B cell (primary cell): ENCODE results near the gene MTCL3.
A peak's percentile ranks its signal among the peaks of the same experiment; 100 is the strongest.

Experiments used
- ATAC-seq: fragments of 200-7000 bp; cut with Tn5 transposase; one replicate; pipeline ENCODE4 v1.10.0; 2021; ENCODE audit warnings: low read depth, mild to moderate bottlenecking, moderate number of reproducible peaks, moderate library complexity
- CTCF ChIA-PET: fragments of 350-600 bp; sonication (Branson Sonifier 250); formaldehyde crosslinking; loops from one replicate; lab custom pipeline; 2021; ENCODE audit warnings: antibody characterized with exemption, inconsistent platforms; lab: Charles Lee
- POLR2A ChIA-PET: fragments of 350-600 bp; sonication (Branson Sonifier 250); formaldehyde crosslinking; loops from one replicate; lab custom pipeline; 2021; ENCODE audit warnings: antibody characterized with exemption; lab: Charles Lee
- DNase-seq: peaks from one replicate; pipeline ENCODE4 v3.0.0; 2013
- H2AFZ ChIP-seq: 2 replicates; pipeline ENCODE4 v1.6.1; 2012; ENCODE audit warnings: mild to moderate bottlenecking, low read depth, low read length; ENCODE audit not compliant: insufficient read depth, poor library complexity, severe bottlenecking
- H3K27ac ChIP-seq, 2 donors: 1 replicate in 1 of 2; 2 replicates in 1 of 2; pipeline ENCODE4 v1.5.1; 2012 to 2013; ENCODE audit warnings: low read length in 2 of 2, mild to moderate bottlenecking in 2 of 2, moderate library complexity in 1 of 2
- H3K27me3 ChIP-seq, 4 experiments: fragments of 200-600 bp in 1 of 4; sonication (generic) in 1 of 4; replicated peaks in 1 of 4; 1 replicate in 2 of 4; 2 replicates in 2 of 4; pipeline versions ENCODE4 v1.6.1 to v1.7.0; 2013 to 2016; ENCODE audit warnings: low read length in 3 of 4, mild to moderate bottlenecking in 2 of 4, mixed read lengths in 1 of 4, moderate library complexity in 1 of 4; ENCODE audit not compliant: insufficient read depth in 4 of 4, control insufficient read depth in 3 of 4; ENCODE audit errors: control extremely low read depth in 1 of 4
- H3K36me3 ChIP-seq, 2 experiments: replicated peaks in 1 of 2; 1 replicate in 1 of 2; 2 replicates in 1 of 2; pipeline versions ENCODE4 v1.6.1 to v1.7.1; 2013; ENCODE audit warnings: low read length in 1 of 2; ENCODE audit not compliant: insufficient read depth in 2 of 2, control insufficient read depth in 1 of 2; ENCODE audit errors: control extremely low read depth in 1 of 2, extremely low read depth in 1 of 2
- H3K4me1 ChIP-seq, 2 donors: fragments of 200-600 bp in 1 of 2; sonication (generic) in 1 of 2; 1 replicate in 1 of 2; 2 replicates in 1 of 2; pipeline versions ENCODE4 v1.5.1 to v1.6.1; 2013 to 2017; ENCODE audit warnings: low read length in 2 of 2; ENCODE audit not compliant: control insufficient read depth in 2 of 2, insufficient read depth in 2 of 2
- H3K4me2 ChIP-seq: replicated peaks from 2 replicates; pipeline ENCODE3; 2012; ENCODE audit warnings: mild to moderate bottlenecking, low read depth, low read length; ENCODE audit not compliant: poor library complexity, severe bottlenecking
- H3K4me3 ChIP-seq, 5 experiments: fragments of 200-600 bp in 1 of 5; sonication (generic) in 1 of 5; 1 replicate in 3 of 5; 2 replicates in 2 of 5; pipeline versions ENCODE4 v1.5.1 to v1.7.0; 2011 to 2016; ENCODE audit warnings: low read length in 4 of 5, mild to moderate bottlenecking in 4 of 5, low read depth in 2 of 5, control low read depth in 1 of 5, moderate library complexity in 1 of 5; ENCODE audit not compliant: insufficient read depth in 1 of 5; ENCODE audit errors: control extremely low read depth in 1 of 5, extremely low read depth in 1 of 5
- H3K79me2 ChIP-seq: fragments of 200-600 bp; sonication (generic); one replicate; pipeline ENCODE4 v1.6.0; 2016; ENCODE audit warnings: low read length; ENCODE audit not compliant: control insufficient read depth, insufficient read depth
- H3K9ac ChIP-seq: fragments of 200-600 bp; sonication (generic); 2 replicates; pipeline ENCODE4 v1.6.1; 2017; ENCODE audit warnings: mild to moderate bottlenecking, low read length, moderate library complexity
- H3K9me3 ChIP-seq, 3 donors: one replicate each; pipeline versions ENCODE4 v1.6.1 to v1.7.1; 2013; ENCODE audit warnings: low read length in 2 of 3; ENCODE audit not compliant: control insufficient read depth in 2 of 3, insufficient read depth in 1 of 3; ENCODE audit errors: control extremely low read depth in 1 of 3
- H4K20me1 ChIP-seq: 2 replicates; pipeline ENCODE4 v1.6.0; 2012; ENCODE audit warnings: mild to moderate bottlenecking, low read length; ENCODE audit not compliant: insufficient read depth, control insufficient read depth, poor library complexity, severe bottlenecking
- H3K27ac Mint-ChIP-seq: one replicate; pipeline ENCODE4 v1.8.0; 2021; ENCODE audit warnings: mixed read lengths
- H3K27me3 Mint-ChIP-seq: one replicate; pipeline ENCODE4 v1.8.0; 2021; ENCODE audit warnings: mixed read lengths
- H3K4me1 Mint-ChIP-seq: one replicate; pipeline ENCODE4 v1.8.0; 2021; ENCODE audit warnings: mixed read lengths
- H3K4me3 Mint-ChIP-seq: one replicate; pipeline ENCODE4 v1.8.0; 2021; ENCODE audit warnings: mixed read lengths
- H3K9me3 Mint-ChIP-seq: one replicate; pipeline ENCODE4 v1.8.0; 2022; ENCODE audit warnings: mixed read lengths; ENCODE audit not compliant: insufficient read depth
- CTCF ChIP-seq: fragments of 200-600 bp; IDR thresholded peaks from one replicate; pipeline ENCODE4 v1.8.0; 2022; ENCODE audit warnings: antibody characterized with exemption, mild to moderate bottlenecking
- EZH2 ChIP-seq: IDR thresholded peaks from 2 replicates; pipeline ENCODE4 v1.6.1; 2012; ENCODE audit warnings: borderline replicate concordance, low read depth, mild to moderate bottlenecking, moderate library complexity, low read length; ENCODE audit not compliant: insufficient read depth, poor library complexity, severe bottlenecking
- WGBS: methylation state at CpG from one replicate; pipeline ENCODE4 v1.1.5; 2013; ENCODE audit warnings: missing lambda C conversion rate; ENCODE audit not compliant: insufficient coverage; 5-methylcytosine and 5-hydroxymethylcytosine counted together
- intact Hi-C: fragments of 100-400 bp; cut with micrococcal nuclease; formaldehyde crosslinking; loops from one replicate; pipeline ENCODE4 v1.10.0; 2022

The MTCL3 gene

DNA sequence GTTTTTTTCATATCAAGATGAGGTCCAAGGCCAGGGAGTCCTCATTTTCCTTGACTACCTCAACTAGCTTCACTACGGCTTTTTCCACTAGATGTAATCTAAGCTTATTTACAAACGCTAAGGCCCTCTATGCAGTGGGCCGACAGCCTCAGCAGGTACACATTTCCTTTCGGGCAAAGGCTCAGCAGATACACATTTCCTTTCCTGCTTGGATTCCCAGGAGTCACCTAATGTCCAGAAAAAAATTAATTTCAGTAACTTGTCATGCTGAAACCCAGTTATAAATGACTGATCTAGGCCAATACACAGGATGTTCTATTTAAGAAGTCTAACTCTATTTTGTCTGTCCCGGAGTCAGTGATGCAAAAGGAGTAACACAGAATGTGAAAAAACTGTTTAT lies 52.7 kb downstream of the MTCL3 start:
- no peak for TF ChIP-seq CTCF
- no peak for TF ChIP-seq EZH2
- Histone ChIP-seq H3K27ac (no peak overlapping the region), H3K79me2 (no peaks in the 10 kb centered on the region), H3K4me3 (no peak overlapping the region), H3K36me3 (no peaks in the 10 kb centered on the region), H3K9ac (no peak overlapping the region), H3K4me2 (no peak overlapping the region), H3K9me3 (no peaks in the 10 kb centered on the region), H2AFZ (no peak overlapping the region), H3K4me1 (no peaks in the 10 kb centered on the region), H4K20me1 (no peaks in the 10 kb centered on the region), H3K27me3 (no peaks in the 10 kb centered on the region)
- 100% methylated on average over 4 of the region's 5 CpGs for WGBS
- Mint-ChIP-seq H3K4me1 (no peaks in the 10 kb centered on the region), H3K9me3 (no peaks in the 10 kb centered on the region), H3K27me3 (no peaks in the 10 kb centered on the region), H3K4me3 (no peak overlapping the region), H3K27ac (no peak overlapping the region)
- ChIA-PET POLR2A (no interaction called here), CTCF (interaction anchor here (0.8 to 6.0 kb wide), 10 partner anchors 10 to 164 kb away, joined by 3 to 43 read pairs (median 4); no protein-coding TSS in a partner anchor)
- intact Hi-C loops: no loop called here
- no peak for DNase-seq
- no peak for ATAC-seq

DNA sequence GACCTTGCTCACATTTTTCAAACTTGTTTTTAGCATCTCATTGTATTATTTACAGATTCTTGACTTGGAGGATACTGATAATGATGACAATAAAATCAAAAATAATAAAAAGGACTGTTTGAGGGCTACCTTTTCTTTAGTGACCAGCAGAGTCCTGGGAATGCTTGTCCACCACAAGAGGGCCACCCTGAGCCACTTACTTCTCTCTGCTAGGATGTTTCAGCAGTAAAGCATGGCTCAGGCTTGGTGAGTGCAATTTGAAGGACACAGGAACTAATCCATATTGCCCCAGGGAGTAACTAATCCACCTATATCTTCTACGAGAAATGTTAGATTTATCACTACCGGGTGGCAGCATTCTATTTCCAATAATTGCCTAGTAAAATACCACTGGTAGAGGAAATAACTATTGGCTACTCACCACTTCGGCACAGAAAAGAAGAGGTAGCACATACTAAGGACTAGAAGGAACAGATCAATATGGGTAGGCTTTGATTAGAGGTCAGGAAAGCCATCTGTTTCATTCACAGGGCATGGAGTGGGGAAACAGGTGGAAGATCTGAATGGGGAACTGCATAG lies 54.2 kb downstream of the MTCL3 start:
- Histone ChIP-seq H3K4me3 (no peak overlapping the region), H3K27ac (no peak overlapping the region), H3K9me3 (no peaks in the 10 kb centered on the region), H4K20me1 (no peaks in the 10 kb centered on the region), H3K36me3 (no peaks in the 10 kb centered on the region), H3K9ac (no peak overlapping the region), H3K27me3 (no peaks in the 10 kb centered on the region), H2AFZ (no peak overlapping the region), H3K79me2 (no peaks in the 10 kb centered on the region), H3K4me1 (no peaks in the 10 kb centered on the region), H3K4me2 (no peak overlapping the region)
- POLR2A ChIA-PET: no interaction called here
- CTCF ChIA-PET: interaction anchor here (1.4 to 6.0 kb wide), 2 partner anchors 74 to 163 kb away, joined by 4 to 43 read pairs; no protein-coding TSS in a partner anchor
- no peak overlapping the region for H3K4me3 Mint-ChIP-seq
- 100% methylated on average over 1 of the region's 3 CpGs for WGBS
- H3K9me3 Mint-ChIP-seq: no peaks in the 10 kb centered on the region
- DNase-seq (peak; percentile 45), ATAC-seq (peak; percentile 45)
- no peak overlapping the region for H3K27ac Mint-ChIP-seq
- TF ChIP-seq CTCF: peak; percentile 76
- no peak for TF ChIP-seq EZH2
- H3K4me1 Mint-ChIP-seq: no peaks in the 10 kb centered on the region
- intact Hi-C loops: loop anchor here (1.0 kb wide), 2 partner anchors 74 to 163 kb away; no protein-coding TSS in a partner anchor
- no peaks in the 10 kb centered on the region for H3K27me3 Mint-ChIP-seq
